Stomach (tissue), 9 donors: ENCODE data around the gene ARAP3. TPM values are rescaled to one million over a fixed set of nuclear protein-coding genes. Genes with fewer than 3 reads are reported as not detected.

Experiments
- DNase-seq, 2 donors: peaks; one replicate each; pipeline versions ENCODE4 v3.0.0 to v3.0.0-alpha.2; 2013 to 2019
- H3K27ac ChIP-seq, 5 donors: fragments of 200-600 bp in 4 of 5; sonication (generic) in 4 of 5; one replicate each; pipeline ENCODE4 v1.5.1; 2013 to 2019; ENCODE audit warnings: mild to moderate bottlenecking in 1 of 5, moderate library complexity in 1 of 5
- H3K27me3 ChIP-seq, 3 donors: fragments of 200-600 bp; sonication (generic); one replicate each; pipeline ENCODE4 v1.5.1; 2017 to 2019; ENCODE audit warnings: mixed run types in 1 of 3
- H3K36me3 ChIP-seq, 4 donors: fragments of 200-600 bp; sonication (generic); 1 replicate in 3 of 4; 2 replicates in 1 of 4; pipeline ENCODE4 v1.5.1; 2016 to 2019
- H3K4me1 ChIP-seq, 4 donors: fragments of 200-600 bp; sonication (generic); one replicate each; pipeline ENCODE4 v1.5.1; 2016 to 2019
- H3K4me3 ChIP-seq, 4 donors: fragments of 200-600 bp; sonication (generic) in 3 of 4; one replicate each; pipeline ENCODE4 v1.5.1; 2016 to 2019; ENCODE audit warnings: mild to moderate bottlenecking in 1 of 4
- H3K9me3 ChIP-seq, 4 donors: fragments of 200-600 bp; sonication (generic); one replicate each; pipeline ENCODE4 v1.5.1; 2016 to 2019
- CTCF ChIP-seq, 7 experiments: fragments of 450-650 bp in 4 of 7; fragments of 200-600 bp in 3 of 7; sonication (generic) in 3 of 7; IDR thresholded peaks; one replicate each; pipeline ENCODE4 v1.5.1; 2016 to 2019; ENCODE audit warnings: antibody characterized with exemption in 7 of 7, control low read depth in 2 of 7, mild to moderate bottlenecking in 1 of 7
- EP300 ChIP-seq: sonication (generic); formaldehyde crosslinking; IDR thresholded peaks from one replicate; pipeline ENCODE4 v1.6.1; 2017; ENCODE audit warnings: antibody characterized with exemption
- POLR2A ChIP-seq, 4 donors: fragments of 450-650 bp; IDR thresholded peaks; one replicate each; pipeline ENCODE4 v1.6.1; 2016; ENCODE audit warnings: antibody characterized with exemption in 4 of 4, control low read depth in 2 of 4, mild to moderate bottlenecking in 1 of 4, moderate library complexity in 1 of 4
- POLR2AphosphoS5 ChIP-seq, 3 donors: sonication (generic); formaldehyde crosslinking; IDR thresholded peaks; one replicate each; pipeline ENCODE4 v1.6.1; 2016; ENCODE audit warnings: antibody characterized with exemption in 3 of 3
- WGBS, 5 donors: extraction: QIAGEN DNeasy Blood & Tissue Kit in 3 of 5; methylation state at CpG; one replicate each; pipeline versions ENCODE4 v1.1.5 to v1.1.7; 2013 to 2018; 5-methylcytosine and 5-hydroxymethylcytosine counted together
- intact Hi-C: fragments of 100-400 bp; cut with DNase I; formaldehyde crosslinking; loops from one replicate; pipeline ENCODE4 v1.15.1; 2023; ENCODE audit warnings: low total_unique reads
- polyA plus RNA-seq, 3 donors: library from polyadenylated mRNA; stranded (reverse); fragments of 200-250 nt; gene quantifications; one replicate each; pipeline ENCODE4 v1.2.3, GENCODE V29; 2013
- total RNA-seq, 5 donors: library from RNA; depleted of rRNA; stranded (reverse); fragments of >200 nt; gene quantifications; one replicate each; pipeline versions ENCODE4 v1.1.0 to v1.2.3, GENCODE V29; 2014 to 2016
- donor health status: healthy with polysubstance abuse.
- donor health status: Bipolar disorder and iron deficiency.
- donor health status: healthy.

The ARAP3 gene
- total and polyA plus RNA-seq, 8 donors = 2.3 to 11.9 (median 5.6) TPM

DNA sequence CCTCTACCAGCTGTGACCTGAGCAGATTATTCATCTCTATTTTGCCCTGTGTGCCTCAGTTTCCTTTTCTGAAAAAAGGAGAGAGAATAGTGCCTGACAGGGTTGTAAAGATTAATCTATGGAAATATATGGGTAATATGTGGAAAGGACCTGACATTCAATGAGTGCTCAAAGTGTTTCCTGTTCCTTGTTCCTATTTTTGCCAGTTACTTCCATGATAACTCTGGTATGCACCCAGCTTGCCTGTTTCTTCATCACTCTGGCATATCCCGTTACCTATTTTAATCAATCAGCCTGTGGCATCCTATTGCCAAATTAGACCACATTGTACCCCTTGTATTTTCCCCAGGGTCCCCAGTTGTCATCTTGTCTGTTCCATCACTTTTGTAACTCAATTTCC lies 3.6 kb upstream of the ARAP3 start:
- no peak for DNase-seq
- WGBS, 5 donors = 62 to 80% (median 77%) methylated on average over 1 of the region's 1 CpG
- intact Hi-C loops = no loop called here
- Histone ChIP-seq H3K9me3 (no peaks in the 10 kb centered on the region), H3K4me3 (no peak overlapping the region), H3K27ac (no peak overlapping the region), H3K36me3 (no peaks in the 10 kb centered on the region), H3K27me3 (peaks cover 0 to 10% (median 0%) of the 10 kb centered on the region in 3 donors), H3K4me1 (peaks cover 22 to 28% (median 24%) of the 10 kb centered on the region in 4 donors)
- TF ChIP-seq POLR2AphosphoS5 (IDR thresholded peaks at IDR 0.05) (no peak), CTCF (IDR thresholded peaks at IDR 0.05) (no peak), POLR2A (IDR thresholded peaks at IDR 0.05) (no peak), EP300 (no peak)

DNA sequence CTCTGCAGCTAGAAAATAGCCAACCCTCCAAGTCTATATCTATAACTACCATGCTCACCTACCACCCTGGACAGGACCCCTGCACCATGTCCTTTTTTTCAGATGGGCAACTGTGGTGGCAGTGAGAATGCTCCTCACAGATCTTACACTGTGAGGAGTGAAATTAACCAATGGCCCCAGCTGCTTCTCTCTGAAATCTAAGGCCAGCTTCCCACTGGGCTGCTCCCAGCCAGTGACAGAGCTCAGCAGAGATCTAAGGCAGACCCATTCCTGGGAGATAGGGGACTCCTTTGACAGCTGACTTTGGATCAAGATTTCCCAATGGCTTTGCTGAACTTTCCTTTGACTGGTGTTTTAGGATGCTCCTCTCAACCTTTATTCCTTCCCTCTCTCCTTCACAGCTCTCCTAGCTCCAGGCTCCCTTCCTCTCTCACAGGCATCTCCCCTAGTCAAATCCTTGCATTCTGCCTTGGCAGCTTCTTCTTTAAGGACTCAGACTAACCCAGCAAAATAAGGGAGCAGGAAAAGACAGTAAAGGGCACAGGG lies 1.6 kb upstream of the ARAP3 start:
- no peak for DNase-seq
- intact Hi-C loops = no loop called here
- H3K4me3 ChIP-seq = no peak overlapping the region
- peaks cover 0 to 3% (median 0%) of the 10 kb centered on the region in 4 donors for H3K36me3 ChIP-seq
- no peak overlapping the region for H3K27ac ChIP-seq
- TF ChIP-seq EP300 (no peak), CTCF (IDR thresholded peaks at IDR 0.05) (no peak), POLR2AphosphoS5 (IDR thresholded peaks at IDR 0.05) (no peak), POLR2A (IDR thresholded peaks at IDR 0.05) (no peak)
- H3K9me3 ChIP-seq = no peaks in the 10 kb centered on the region
- peaks cover 23 to 38% (median 31%) of the 10 kb centered on the region in 4 donors for H3K4me1 ChIP-seq
- no peaks in the 10 kb centered on the region for H3K27me3 ChIP-seq

DNA sequence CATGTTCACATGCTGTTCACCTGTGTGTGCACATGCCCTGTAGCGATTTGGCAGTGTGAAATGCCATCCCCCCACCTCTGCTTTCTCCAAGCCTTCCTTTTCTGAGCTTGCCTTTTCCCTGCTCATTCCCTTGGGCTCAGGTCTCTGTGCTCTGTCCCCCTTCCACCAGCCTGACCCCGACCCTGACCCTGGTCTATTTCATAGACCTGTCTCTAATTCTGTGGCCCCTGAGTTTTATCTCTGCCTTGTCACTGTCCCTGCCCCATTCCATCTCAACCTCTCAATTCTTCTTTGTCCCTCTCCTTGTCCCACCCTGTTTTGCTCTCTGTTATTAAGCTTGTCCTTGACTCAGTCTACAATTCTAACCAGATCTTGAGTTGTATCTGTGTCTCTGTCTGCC lies 735 bp downstream of the ARAP3 start:
- 23 to 56% (median 46%) methylated on average over 2 of the region's 2 CpGs for WGBS, 5 donors
- Histone ChIP-seq H3K4me3 (peak overlapping the region; percentile 53 to 59 (median 56)), H3K36me3 (peaks cover 0 to 9% (median 0%) of the 10 kb centered on the region in 4 donors), H3K27me3 (no peaks in the 10 kb centered on the region), H3K9me3 (no peaks in the 10 kb centered on the region), H3K4me1 (peaks cover 23 to 38% (median 31%) of the 10 kb centered on the region in 4 donors), H3K27ac (peak overlapping the region; percentile 24 to 89 (median 88))
- intact Hi-C loops = no loop called here
- TF ChIP-seq CTCF (IDR thresholded peaks at IDR 0.05) = no peak
- DNase-seq = no peak

GRCh38 chr5:141680751-141681201 lies 1.3 kb downstream of the ARAP3 start:
- intact Hi-C loops = no loop called here
- WGBS, 5 donors = 34 to 63% (median 38%) methylated on average over 3 to 6 of the region's 6 CpGs
- H3K9me3 ChIP-seq = no peaks in the 10 kb centered on the region
- TF ChIP-seq EP300 (no peak), POLR2AphosphoS5 (IDR thresholded peaks at IDR 0.05) (peak in 2 of 3 donors; percentile 23 to 49)
- H3K4me1 ChIP-seq = peaks cover 23 to 38% (median 31%) of the 10 kb centered on the region in 4 donors
- H3K4me3 ChIP-seq = peak overlapping the region; percentile 53 to 59 (median 56)
- H3K36me3 ChIP-seq = peaks cover 0 to 9% (median 0%) of the 10 kb centered on the region in 4 donors
- peak in 1 of 2 donors; percentile 79 for DNase-seq
- H3K27me3 ChIP-seq = no peaks in the 10 kb centered on the region
- peak overlapping the region in 4 of 5 donors; percentile 82 to 89 (median 88) for H3K27ac ChIP-seq

DNA sequence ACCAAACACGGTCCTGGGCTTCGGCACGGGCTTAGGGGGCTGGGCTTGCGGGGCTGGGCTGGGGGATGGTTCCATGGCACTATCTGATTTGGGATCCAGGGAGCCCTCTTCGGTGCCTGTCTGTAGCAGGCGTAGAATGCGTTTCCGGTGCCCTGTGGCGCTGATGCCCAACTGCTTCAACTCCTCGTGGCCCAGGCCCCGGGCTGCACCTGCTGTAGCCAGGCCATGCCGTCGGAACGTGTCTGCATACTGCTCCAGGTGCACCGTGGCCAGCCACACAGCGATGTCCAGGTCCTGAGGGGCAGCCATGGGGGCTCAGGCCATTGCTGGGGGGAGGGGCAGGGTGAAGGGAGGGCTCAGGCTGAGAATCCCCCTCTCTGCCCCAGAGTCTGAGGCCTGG lies 1.9 kb downstream of the ARAP3 start:
- Histone ChIP-seq H3K36me3 (peaks cover 0 to 9% (median 0%) of the 10 kb centered on the region in 4 donors), H3K27me3 (no peaks in the 10 kb centered on the region), H3K4me1 (peaks cover 23 to 38% (median 31%) of the 10 kb centered on the region in 4 donors), H3K9me3 (no peaks in the 10 kb centered on the region), H3K27ac (peak overlapping the region in 2 of 5 donors; percentile 24 to 89), H3K4me3 (peak overlapping the region in 3 of 4 donors; percentile 53 to 59 (median 54))
- no peak for DNase-seq
- 88 to 100% (median 89%) methylated on average over 1 to 16 of the region's 16 CpGs for WGBS, 5 donors
- intact Hi-C loops = no loop called here
- TF ChIP-seq CTCF (IDR thresholded peaks at IDR 0.05) (no peak), POLR2A (IDR thresholded peaks at IDR 0.05) (no peak), POLR2AphosphoS5 (IDR thresholded peaks at IDR 0.05) (no peak), EP300 (no peak)
